ENCODE results near the gene TREM1. TPM values are rescaled to one million over a fixed set of nuclear protein-coding genes. Genes with fewer than 3 reads are reported as not detected.

Gene TREM1
- total and polyA plus RNA-seq, 7 donors, result 0.21 to 4.0 (median 0.57) TPM

DNA sequence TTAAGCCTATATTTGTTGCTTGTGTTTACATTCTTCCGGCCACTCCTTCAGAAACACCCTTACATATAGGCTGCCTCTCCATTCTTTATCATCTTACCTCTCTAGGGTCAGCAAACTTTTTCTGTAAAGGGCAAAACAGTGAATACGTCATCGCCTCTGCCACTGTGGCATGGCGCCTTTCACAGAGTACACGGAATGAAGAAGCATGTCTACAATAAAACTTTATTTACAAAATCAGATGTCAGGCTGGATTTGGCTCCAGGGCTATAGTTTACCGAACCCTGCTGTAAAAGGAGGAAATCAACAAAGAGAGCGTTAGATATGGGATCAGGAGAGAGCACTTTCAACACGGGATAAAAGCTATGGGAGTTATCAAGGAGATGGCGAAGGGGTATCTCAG lies 39.6 kb upstream of the TREM1 start:
- Histone ChIP-seq H3K4me1 (no peaks in the 10 kb centered on the region), H3K4me3 (no peak overlapping the region), H3K36me3 (ENCODE audit: insufficient read depth in 1 of 2, low read depth in 1 of 2) (no peaks in the 10 kb centered on the region), H3K27me3 (ENCODE audit: insufficient read depth in 3 of 3, low read length in 2 of 3) (peaks cover 6 to 26% (median 10%) of the 10 kb centered on the region in 3 donors), H3K27ac (no peak overlapping the region), H3K9me3 (no peaks in the 10 kb centered on the region)
- DNase-seq (no peak), ATAC-seq (no peak)
- TF ChIP-seq, protein P1, sequence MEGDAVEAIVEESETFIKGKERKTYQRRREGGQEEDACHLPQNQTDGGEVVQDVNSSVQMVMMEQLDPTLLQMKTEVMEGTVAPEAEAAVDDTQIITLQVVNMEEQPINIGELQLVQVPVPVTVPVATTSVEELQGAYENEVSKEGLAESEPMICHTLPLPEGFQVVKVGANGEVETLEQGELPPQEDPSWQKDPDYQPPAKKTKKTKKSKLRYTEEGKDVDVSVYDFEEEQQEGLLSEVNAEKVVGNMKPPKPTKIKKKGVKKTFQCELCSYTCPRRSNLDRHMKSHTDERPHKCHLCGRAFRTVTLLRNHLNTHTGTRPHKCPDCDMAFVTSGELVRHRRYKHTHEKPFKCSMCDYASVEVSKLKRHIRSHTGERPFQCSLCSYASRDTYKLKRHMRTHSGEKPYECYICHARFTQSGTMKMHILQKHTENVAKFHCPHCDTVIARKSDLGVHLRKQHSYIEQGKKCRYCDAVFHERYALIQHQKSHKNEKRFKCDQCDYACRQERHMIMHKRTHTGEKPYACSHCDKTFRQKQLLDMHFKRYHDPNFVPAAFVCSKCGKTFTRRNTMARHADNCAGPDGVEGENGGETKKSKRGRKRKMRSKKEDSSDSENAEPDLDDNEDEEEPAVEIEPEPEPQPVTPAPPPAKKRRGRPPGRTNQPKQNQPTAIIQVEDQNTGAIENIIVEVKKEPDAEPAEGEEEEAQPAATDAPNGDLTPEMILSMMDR (IDR thresholded peaks at IDR 0.05), result no peak
- WGBS, 3 donors, result 65 to 69% (median 66%) methylated on average over 9 of the region's 9 CpGs
- intact Hi-C loops (cut with DNase I), result no loop called here

DNA sequence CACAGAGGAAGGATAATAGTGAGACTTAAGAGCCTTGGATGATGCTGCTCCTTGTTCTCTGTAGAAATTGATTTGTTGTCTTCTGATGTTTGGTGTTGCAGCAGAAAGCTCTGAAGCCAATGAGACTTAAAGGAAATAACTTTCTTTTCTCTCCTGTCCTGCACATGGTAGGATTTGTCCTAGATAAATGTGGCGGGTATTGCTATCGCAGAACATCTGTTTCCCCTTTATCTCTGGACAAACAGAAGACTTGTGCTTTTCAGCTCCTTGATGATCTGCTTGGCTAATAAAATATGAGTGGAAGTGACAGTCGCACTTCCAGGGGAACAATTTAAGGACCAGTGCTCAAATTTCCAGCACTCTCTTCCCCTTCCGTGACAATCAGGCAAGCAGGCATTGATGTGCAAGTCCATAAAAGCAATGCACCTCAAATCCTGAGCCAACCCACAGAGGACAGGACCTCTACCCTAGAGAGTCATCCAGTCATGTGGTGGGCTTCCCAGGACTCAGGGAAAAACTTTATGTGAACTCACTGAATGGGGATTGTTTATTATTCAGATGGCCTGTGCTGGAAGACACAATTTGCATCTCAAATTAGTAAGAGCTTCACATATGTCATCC lies 39.1 kb upstream of the TREM1 start:
- H3K4me3 ChIP-seq, result no peak overlapping the region
- TF ChIP-seq, protein P1 (IDR thresholded peaks at IDR 0.05), result no peak
- no peak overlapping the region for H3K27ac ChIP-seq
- H3K9me3 ChIP-seq, result no peaks in the 10 kb centered on the region
- no peak for ATAC-seq
- 46 to 49% (median 46%) methylated on average over 4 of the region's 4 CpGs for WGBS, 3 donors
- no peaks in the 10 kb centered on the region for H3K36me3 ChIP-seq (ENCODE audit: insufficient read depth in 1 of 2, low read depth in 1 of 2)
- DNase-seq, result no peak
- H3K4me1 ChIP-seq, result no peaks in the 10 kb centered on the region
- intact Hi-C loops (cut with DNase I), result no loop called here
- peaks cover 6 to 26% (median 10%) of the 10 kb centered on the region in 3 donors for H3K27me3 ChIP-seq (ENCODE audit: insufficient read depth in 3 of 3, low read length in 2 of 3)

DNA sequence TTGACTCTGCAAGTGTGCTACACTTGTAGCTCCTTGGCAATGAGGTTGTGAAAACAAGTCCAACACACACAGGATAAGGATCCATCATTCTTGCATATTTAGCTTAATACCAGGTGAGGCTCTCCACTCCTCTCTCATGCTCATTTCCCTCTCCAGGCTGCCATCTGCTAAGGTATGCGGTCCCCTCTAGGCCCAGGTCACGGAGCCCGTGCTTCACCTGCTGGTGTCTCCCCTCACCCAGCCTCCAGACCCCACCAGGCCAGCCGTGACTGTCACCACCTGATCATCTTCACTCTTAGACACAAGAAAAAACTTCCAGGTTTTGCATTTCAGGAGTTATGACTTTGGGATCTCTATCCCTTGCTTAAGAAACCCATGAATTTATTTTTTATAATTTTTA lies 34.7 kb upstream of the TREM1 start:
- no peak for DNase-seq
- Histone ChIP-seq H3K27ac (no peak overlapping the region), H3K27me3 (ENCODE audit: insufficient read depth in 3 of 3, low read length in 2 of 3) (peaks cover 3 to 23% (median 4%) of the 10 kb centered on the region in 3 donors), H3K4me3 (no peak overlapping the region), H3K9me3 (no peaks in the 10 kb centered on the region), H3K4me1 (peaks cover 3% of the 10 kb centered on the region), H3K36me3 (ENCODE audit: insufficient read depth in 1 of 2, low read depth in 1 of 2) (no peaks in the 10 kb centered on the region)
- ATAC-seq, result no peak
- TF ChIP-seq, protein P1 (IDR thresholded peaks at IDR 0.05), result no peak
- intact Hi-C loops (cut with DNase I), result no loop called here
- WGBS, 3 donors, result 78 to 91% (median 80%) methylated on average over 4 of the region's 4 CpGs

DNA sequence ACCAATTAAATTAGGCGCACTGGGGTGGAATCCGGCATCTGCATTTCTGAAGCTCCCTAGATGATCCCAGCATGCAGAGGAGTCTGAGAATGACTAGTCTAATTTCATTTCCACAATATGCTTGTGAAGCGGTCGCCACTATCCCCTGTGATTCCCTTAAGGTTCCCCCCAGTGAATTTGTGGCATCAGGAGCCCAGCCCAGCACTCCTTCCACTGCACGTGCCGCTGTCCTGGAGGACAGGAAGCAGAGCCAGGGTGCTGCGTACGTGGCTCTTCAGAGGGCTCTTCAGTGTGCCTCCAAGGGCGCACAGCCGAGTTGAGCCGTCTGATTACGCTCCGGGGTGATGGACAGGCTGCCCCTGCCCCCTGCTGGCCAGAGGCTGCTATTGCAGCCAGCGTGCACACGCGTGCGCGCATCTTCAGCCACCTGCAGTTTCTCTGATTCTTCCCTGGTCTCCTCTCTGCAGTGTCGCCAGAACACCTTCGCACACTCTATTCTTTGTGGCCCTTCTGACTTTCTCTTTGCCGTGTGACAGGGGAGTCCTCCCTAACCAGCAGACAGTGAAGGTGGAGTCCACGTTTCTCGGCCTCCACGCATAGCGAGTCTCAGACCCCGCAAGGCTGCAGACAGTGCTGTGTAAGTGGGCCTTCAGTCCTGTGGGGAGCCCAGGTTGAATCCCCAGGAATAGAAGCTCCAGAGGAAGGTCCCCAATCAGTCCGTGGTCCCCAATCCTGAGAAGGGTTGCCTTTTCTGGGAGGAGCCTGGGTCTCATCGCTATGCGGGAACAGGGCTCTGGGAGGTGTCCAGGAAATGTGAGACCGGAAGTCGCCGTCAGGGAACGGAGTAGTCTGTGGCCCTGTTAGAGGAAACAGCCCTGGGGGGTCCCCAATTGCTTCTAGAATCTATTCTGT lies 32.4 kb upstream of the TREM1 start:
- peak; percentile 75 to 88 for DNase-seq
- 13 to 18% (median 17%) methylated on average over 32 to 33 of the region's 33 CpGs for WGBS, 3 donors
- H3K36me3 ChIP-seq (ENCODE audit: insufficient read depth in 1 of 2, low read depth in 1 of 2), result no peaks in the 10 kb centered on the region
- peaks cover 3% of the 10 kb centered on the region for H3K4me1 ChIP-seq
- intact Hi-C loops (cut with DNase I), result no loop called here
- peak overlapping the region; percentile 51 for H3K4me3 ChIP-seq
- H3K9me3 ChIP-seq, result no peaks in the 10 kb centered on the region
- TF ChIP-seq, protein P1 (IDR thresholded peaks at IDR 0.05), result peak; percentile 100
- peak; percentile 96 to 99 (median 97) for ATAC-seq
- H3K27ac ChIP-seq, result no peak overlapping the region
- peaks cover 0 to 15% (median 0%) of the 10 kb centered on the region in 3 donors for H3K27me3 ChIP-seq (ENCODE audit: insufficient read depth in 3 of 3, low read length in 2 of 3)
